Measurements from ENCODE around the gene PLEKHH2.

PLEKHH2 gene

GRCh38 chr2:43810452-43810851 is 173.4 kb downstream of the PLEKHH2 start:
- H3K27ac ChIP-seq, result no peak overlapping the region
- H3K27me3 ChIP-seq (ENCODE audit: control insufficient read depth, insufficient read depth, low read length), result no peaks in the 10 kb centered on the region
- no peak overlapping the region for H3K9ac ChIP-seq
- H3K4me2 ChIP-seq (ENCODE audit: low read length), result no peak overlapping the region
- TF ChIP-seq CTCF (IDR thresholded peaks at IDR 0.05), result no peak
- H2AFZ ChIP-seq, result no peak overlapping the region
- H3K4me1 ChIP-seq, result no peaks in the 10 kb centered on the region
- no peaks in the 10 kb centered on the region for H3K79me2 ChIP-seq
- H3K9me3 ChIP-seq (ENCODE audit: control insufficient read depth, low read length), result no peaks in the 10 kb centered on the region
- no peak overlapping the region for H3K4me3 ChIP-seq (ENCODE audit: low read depth, low read length)
- H3K36me3 ChIP-seq (ENCODE audit: control insufficient read depth, insufficient read depth, low read length), result no peaks in the 10 kb centered on the region

- Histone ChIP-seq H3K4me3 (ENCODE audit: low read depth, low read length) (no peak overlapping the region), H3K9ac (no peak overlapping the region), H3K9me3 (ENCODE audit: control insufficient read depth, low read length) (no peaks in the 10 kb centered on the region), H2AFZ (no peak overlapping the region), H3K4me2 (ENCODE audit: low read length) (no peak overlapping the region), H3K4me1 (no peaks in the 10 kb centered on the region), H3K27me3 (ENCODE audit: control insufficient read depth, insufficient read depth, low read length) (no peaks in the 10 kb centered on the region), H3K36me3 (ENCODE audit: control insufficient read depth, insufficient read depth, low read length) (no peaks in the 10 kb centered on the region), H3K27ac (no peak overlapping the region), H3K79me2 (no peaks in the 10 kb centered on the region)
- TF ChIP-seq CTCF (IDR thresholded peaks at IDR 0.05), result no peak
Measured at GRCh38 chr2:43810888-43811287, 173.8 kb downstream of the PLEKHH2 start.

GRCh38 chr2:43812006-43812405 is 174.9 kb downstream of the PLEKHH2 start:
- Histone ChIP-seq H3K9me3 (ENCODE audit: control insufficient read depth, low read length) (no peaks in the 10 kb centered on the region), H3K4me3 (ENCODE audit: low read depth, low read length) (no peak overlapping the region), H3K4me1 (no peaks in the 10 kb centered on the region), H3K4me2 (ENCODE audit: low read length) (no peak overlapping the region), H3K79me2 (no peaks in the 10 kb centered on the region), H3K27ac (no peak overlapping the region), H3K27me3 (ENCODE audit: control insufficient read depth, insufficient read depth, low read length) (no peaks in the 10 kb centered on the region), H3K36me3 (ENCODE audit: control insufficient read depth, insufficient read depth, low read length) (no peaks in the 10 kb centered on the region), H2AFZ (no peak overlapping the region), H3K9ac (no peak overlapping the region)
- TF ChIP-seq CTCF (IDR thresholded peaks at IDR 0.05), result no peak

- no peaks in the 10 kb centered on the region for H3K4me1 ChIP-seq
- H3K4me3 ChIP-seq (ENCODE audit: low read depth, low read length), result no peak overlapping the region
- no peak for TF ChIP-seq CTCF (IDR thresholded peaks at IDR 0.05)
- no peak overlapping the region for H3K9ac ChIP-seq
- no peak overlapping the region for H2AFZ ChIP-seq
- H3K36me3 ChIP-seq (ENCODE audit: control insufficient read depth, insufficient read depth, low read length), result no peaks in the 10 kb centered on the region
- no peak overlapping the region for H3K4me2 ChIP-seq (ENCODE audit: low read length)
- no peaks in the 10 kb centered on the region for H3K79me2 ChIP-seq
- H3K27ac ChIP-seq, result no peak overlapping the region
- H3K27me3 ChIP-seq (ENCODE audit: control insufficient read depth, insufficient read depth, low read length), result no peaks in the 10 kb centered on the region
- H3K9me3 ChIP-seq (ENCODE audit: control insufficient read depth, low read length), result no peaks in the 10 kb centered on the region
Measured at GRCh38 chr2:43812947-43813346, 175.9 kb downstream of the PLEKHH2 start.

GRCh38 chr2:43814711-43815110 is 177.7 kb downstream of the PLEKHH2 start:
- H3K4me3 ChIP-seq (ENCODE audit: low read depth, low read length), result no peak overlapping the region
- no peak overlapping the region for H2AFZ ChIP-seq
- no peak for TF ChIP-seq CTCF (IDR thresholded peaks at IDR 0.05)
- H3K79me2 ChIP-seq, result no peaks in the 10 kb centered on the region
- no peak overlapping the region for H3K9ac ChIP-seq
- H3K27ac ChIP-seq, result no peak overlapping the region
- no peaks in the 10 kb centered on the region for H3K36me3 ChIP-seq (ENCODE audit: control insufficient read depth, insufficient read depth, low read length)
- no peaks in the 10 kb centered on the region for H3K9me3 ChIP-seq (ENCODE audit: control insufficient read depth, low read length)
- no peaks in the 10 kb centered on the region for H3K4me1 ChIP-seq
- H3K27me3 ChIP-seq (ENCODE audit: control insufficient read depth, insufficient read depth, low read length), result no peaks in the 10 kb centered on the region
- no peak overlapping the region for H3K4me2 ChIP-seq (ENCODE audit: low read length)
